ENCODE results near the gene PDSS2. TPM values are rescaled to one million over a fixed set of nuclear protein-coding genes. Genes with fewer than 3 reads are reported as not detected.

Gene PDSS2
- total RNA-seq, 1 donor from 2014 or later = 13.4 TPM

GRCh38 chr6:107401573-107401972, 57.8 kb downstream of the PDSS2 start:
- no peak for DNase-seq (ENCODE audit: low read depth)
- Histone ChIP-seq H3K4me3 (ENCODE audit: low read depth, low read length) (no peak overlapping the region), H3K36me3 (ENCODE audit: control insufficient read depth, insufficient read depth, low read length) (no peaks in the 10 kb centered on the region), H3K27me3 (ENCODE audit: control insufficient read depth, insufficient read depth, low read length) (no peaks in the 10 kb centered on the region)
- TF ChIP-seq CTCF (IDR thresholded peaks at IDR 0.05; ENCODE audit: insufficient read depth, low read length, poor library complexity, severe bottlenecking) = no peak

- no peak for DNase-seq (ENCODE audit: low read depth)
- no peak for TF ChIP-seq CTCF (IDR thresholded peaks at IDR 0.05; ENCODE audit: insufficient read depth, low read length, poor library complexity, severe bottlenecking)
- Histone ChIP-seq H3K4me3 (ENCODE audit: low read depth, low read length) (no peak overlapping the region), H3K27me3 (ENCODE audit: control insufficient read depth, insufficient read depth, low read length) (no peaks in the 10 kb centered on the region), H3K36me3 (ENCODE audit: control insufficient read depth, insufficient read depth, low read length) (no peaks in the 10 kb centered on the region)
Measured at GRCh38 chr6:107400616-107401147, 58.7 kb downstream of the PDSS2 start.

DNA sequence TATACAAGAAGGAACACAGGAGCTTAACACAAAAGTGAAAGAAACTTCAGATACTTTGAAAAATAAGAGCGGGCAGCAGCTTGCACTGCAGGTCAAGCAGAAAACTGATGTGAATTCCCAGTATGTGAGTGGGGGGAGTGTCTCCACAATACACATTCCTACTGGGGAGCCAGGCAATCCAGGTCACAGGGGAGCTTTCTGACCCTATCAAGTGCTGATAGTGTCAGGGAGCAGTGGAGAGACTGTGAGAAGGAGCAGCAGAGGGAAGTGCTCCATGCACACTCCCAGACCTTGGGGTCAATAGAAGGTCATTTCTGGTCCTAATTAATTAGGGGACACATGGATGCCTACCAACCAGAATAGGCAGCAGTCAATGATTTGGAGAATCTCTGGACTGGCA, 59.4 kb downstream of the PDSS2 start:
- DNase-seq (ENCODE audit: low read depth) = no peak
- no peak for TF ChIP-seq CTCF (IDR thresholded peaks at IDR 0.05; ENCODE audit: insufficient read depth, low read length, poor library complexity, severe bottlenecking)
- H3K4me3 ChIP-seq (ENCODE audit: low read depth, low read length) = no peak overlapping the region
- H3K27me3 ChIP-seq (ENCODE audit: control insufficient read depth, insufficient read depth, low read length) = no peaks in the 10 kb centered on the region
- no peaks in the 10 kb centered on the region for H3K36me3 ChIP-seq (ENCODE audit: control insufficient read depth, insufficient read depth, low read length)

DNA sequence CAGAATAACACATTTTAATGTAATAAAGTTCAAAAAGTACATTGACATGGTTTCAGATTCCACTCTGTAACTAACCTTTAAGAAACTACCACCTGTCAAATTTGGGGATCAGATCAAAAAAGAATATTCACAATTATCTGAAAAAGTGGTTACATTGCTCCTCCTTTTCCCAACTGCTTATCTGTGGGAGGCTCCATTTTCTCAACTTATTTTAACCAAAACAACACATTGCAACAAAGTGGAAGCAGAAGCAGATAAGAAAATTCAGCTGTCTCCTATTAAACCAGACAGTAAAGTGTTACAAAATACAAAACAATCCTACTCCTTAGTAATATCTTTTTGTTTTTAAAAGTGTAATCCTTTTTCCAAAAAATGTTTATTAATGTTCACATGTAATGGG, 61.4 kb downstream of the PDSS2 start:
- H3K4me3 ChIP-seq (ENCODE audit: low read depth, low read length) = no peak overlapping the region
- no peaks in the 10 kb centered on the region for H3K36me3 ChIP-seq (ENCODE audit: control insufficient read depth, insufficient read depth, low read length)
- DNase-seq (ENCODE audit: low read depth) = no peak
- no peaks in the 10 kb centered on the region for H3K27me3 ChIP-seq (ENCODE audit: control insufficient read depth, insufficient read depth, low read length)
- no peak for TF ChIP-seq CTCF (IDR thresholded peaks at IDR 0.05; ENCODE audit: insufficient read depth, low read length, poor library complexity, severe bottlenecking)

- TF ChIP-seq CTCF (IDR thresholded peaks at IDR 0.05; ENCODE audit: insufficient read depth, low read length, poor library complexity, severe bottlenecking) = no peak
- Histone ChIP-seq H3K4me3 (ENCODE audit: low read depth, low read length) (no peak overlapping the region), H3K27me3 (ENCODE audit: control insufficient read depth, insufficient read depth, low read length) (no peaks in the 10 kb centered on the region), H3K36me3 (ENCODE audit: control insufficient read depth, insufficient read depth, low read length) (no peaks in the 10 kb centered on the region)
- no peak for DNase-seq (ENCODE audit: low read depth)
Measured at GRCh38 chr6:107396211-107396610, 63.2 kb downstream of the PDSS2 start.

DNA sequence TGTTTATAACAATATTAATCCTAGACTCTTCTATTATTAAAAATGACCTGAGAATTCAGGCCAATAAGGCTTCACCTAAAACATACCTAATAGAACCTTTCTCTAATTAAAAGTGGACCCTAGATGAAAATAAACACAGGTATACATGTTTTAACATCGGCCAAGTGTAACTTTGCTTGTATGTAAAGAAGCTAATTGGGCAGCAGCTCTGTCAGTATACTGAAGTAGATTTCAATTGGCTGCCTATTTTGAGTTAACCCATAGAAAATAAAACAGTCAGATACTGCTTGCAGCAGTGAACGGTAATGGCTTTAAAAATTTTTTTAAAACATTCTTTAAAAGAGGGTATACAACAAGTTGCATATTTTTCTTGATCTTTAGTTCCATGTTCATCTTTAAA, 67.3 kb downstream of the PDSS2 start:
- Histone ChIP-seq H3K27me3 (ENCODE audit: control insufficient read depth, insufficient read depth, low read length) (no peaks in the 10 kb centered on the region), H3K36me3 (ENCODE audit: control insufficient read depth, insufficient read depth, low read length) (no peaks in the 10 kb centered on the region), H3K4me3 (ENCODE audit: low read depth, low read length) (no peak overlapping the region)
- DNase-seq (ENCODE audit: low read depth) = no peak
- TF ChIP-seq CTCF (IDR thresholded peaks at IDR 0.05; ENCODE audit: insufficient read depth, low read length, poor library complexity, severe bottlenecking) = no peak
